Measurements from ENCODE around the gene VAPB.

- TF ChIP-seq CTCF (IDR thresholded peaks at IDR 0.05): no peak
- TF ChIP-seq POLR2AphosphoS5 (IDR thresholded peaks at IDR 0.05; ENCODE audit: insufficient read depth in 1 of 2, low read depth in 1 of 2): no peak
Observed at GRCh38 chr20:58377766-58378401, 11.1 kb upstream of the VAPB start.

Data from vagina (tissue), 2 donors.